Fibroblast of peridontal ligament (primary cell): Measurements from ENCODE around the gene NR4A1.

Experiments used
- DNase-seq: peaks from one replicate; pipeline ENCODE4 v3.0.0-alpha.2; 2010; ENCODE audit errors: extremely low read depth

NR4A1 gene

DNA sequence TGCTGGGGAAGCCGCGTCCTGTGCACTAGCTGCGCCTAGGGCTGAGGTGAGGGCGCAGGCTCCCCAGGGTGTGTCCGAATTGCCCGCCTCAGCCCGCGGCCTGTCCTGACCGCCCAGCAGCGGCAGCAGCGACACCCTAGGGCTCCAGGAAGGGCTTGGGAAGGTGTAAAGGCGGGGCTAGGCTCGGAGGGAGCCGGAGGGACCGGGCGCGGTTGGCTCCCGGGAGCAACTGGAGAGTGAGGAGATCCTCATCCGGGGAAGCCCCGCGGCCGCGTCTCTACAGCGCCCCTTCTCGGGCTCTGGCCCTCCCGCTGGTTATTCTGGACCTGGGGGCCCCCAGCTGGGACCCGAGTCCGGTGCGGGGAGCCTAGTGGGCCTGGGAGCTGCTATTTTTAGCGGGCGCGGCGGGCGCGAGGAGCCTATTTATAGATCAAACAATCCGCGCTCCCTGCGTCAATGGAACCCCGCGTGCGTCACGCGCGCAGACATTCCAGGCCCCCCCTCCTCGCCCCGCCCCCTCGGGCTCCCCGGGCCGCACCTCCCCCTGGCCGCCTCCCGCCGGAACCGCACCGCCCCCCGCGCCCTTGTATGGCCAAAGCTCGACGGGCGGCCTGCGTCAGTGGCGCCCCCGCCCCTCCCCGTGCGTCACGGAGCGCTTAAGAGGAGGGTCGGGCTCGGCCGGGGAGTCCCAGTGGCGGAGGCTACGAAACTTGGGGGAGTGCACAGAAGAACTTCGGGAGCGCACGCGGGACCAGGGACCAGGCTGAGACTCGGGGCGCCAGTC, at the start of gene NR4A1:
Gene NR4A1, plus strand, starts transcription at position 685 of the 784 bp plus-strand sequence. CDS start 2,887 bp downstream, outside the sequence.
- DNase-seq = peak; percentile 94

DNA sequence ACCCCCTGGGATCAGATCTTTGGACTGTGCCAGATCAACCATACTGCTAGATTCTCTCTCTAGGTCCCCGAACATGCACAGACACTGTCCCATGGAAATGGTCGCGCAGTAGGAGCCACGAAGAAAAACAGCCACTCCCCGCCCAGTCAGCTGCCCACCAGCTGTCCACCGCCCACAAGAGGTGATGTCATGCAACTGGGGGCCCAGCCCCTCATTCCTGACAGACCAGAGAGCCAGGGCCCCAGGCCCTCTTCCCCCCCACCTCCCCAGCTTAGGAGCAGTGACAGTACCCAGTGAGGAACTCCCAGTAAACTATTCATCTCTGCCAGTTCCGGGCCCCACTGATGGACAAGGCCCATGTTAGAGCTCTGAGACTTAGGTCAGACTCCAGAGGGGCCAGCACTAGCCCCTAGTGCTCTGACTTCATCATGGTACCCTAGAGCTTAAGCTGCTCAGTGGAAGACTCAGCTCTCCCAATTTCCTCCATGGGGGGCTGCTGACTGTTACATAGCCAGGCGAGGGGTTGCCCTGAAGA, 48.2 kb upstream of the NR4A1 start:
- DNase-seq = no peak

DNA sequence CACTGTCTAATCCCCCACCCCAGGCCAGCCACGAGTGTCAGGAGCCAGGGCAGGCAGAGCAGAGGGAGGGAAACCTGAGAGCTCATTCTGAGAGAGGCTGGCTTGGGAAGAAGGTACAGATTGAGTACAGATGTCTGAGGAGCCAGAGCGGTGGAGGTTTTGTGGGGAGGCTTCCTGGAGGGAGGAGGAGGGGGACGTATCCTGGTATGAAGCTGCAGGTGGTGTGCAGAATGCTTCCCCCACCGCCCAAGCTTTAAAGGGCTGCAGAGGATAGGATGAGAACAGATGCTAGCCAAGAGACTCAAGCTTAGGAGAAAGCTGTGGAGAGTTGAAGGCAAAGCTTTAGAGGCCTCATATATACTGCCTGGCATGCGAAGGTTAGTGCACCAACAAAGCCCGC, 47.7 kb upstream of the NR4A1 start:
- DNase-seq = no peak

DNA sequence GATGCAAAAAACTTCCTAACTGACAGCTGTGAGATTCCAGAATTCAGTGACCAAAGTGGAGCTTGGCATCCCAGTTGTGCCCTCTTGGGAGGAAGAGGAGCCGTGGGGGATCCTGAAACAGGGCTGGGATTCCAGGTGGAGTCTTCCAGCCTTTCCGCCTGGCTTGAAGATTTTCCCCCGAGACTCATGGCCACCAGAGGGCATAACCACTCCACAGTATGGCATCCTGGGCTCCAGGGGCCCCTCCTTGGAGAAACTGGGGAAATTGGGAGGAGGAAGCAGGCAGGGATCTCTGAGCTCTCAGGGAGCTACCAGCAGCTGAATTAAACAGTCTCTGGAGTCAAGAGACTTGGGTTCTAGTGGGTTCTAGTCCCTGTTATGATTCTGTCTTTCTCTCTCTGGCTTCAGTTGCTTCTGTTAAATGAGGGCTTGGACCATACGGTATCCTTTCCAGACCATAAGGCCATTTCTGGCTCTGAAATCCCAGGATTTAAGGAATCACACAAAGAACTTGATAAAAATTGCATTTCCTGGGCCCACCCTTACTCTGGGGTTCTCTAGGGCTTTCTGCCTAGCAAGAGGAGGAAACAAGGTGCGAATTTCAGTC, 47.1 kb upstream of the NR4A1 start:
- peak; percentile 60 for DNase-seq

DNA sequence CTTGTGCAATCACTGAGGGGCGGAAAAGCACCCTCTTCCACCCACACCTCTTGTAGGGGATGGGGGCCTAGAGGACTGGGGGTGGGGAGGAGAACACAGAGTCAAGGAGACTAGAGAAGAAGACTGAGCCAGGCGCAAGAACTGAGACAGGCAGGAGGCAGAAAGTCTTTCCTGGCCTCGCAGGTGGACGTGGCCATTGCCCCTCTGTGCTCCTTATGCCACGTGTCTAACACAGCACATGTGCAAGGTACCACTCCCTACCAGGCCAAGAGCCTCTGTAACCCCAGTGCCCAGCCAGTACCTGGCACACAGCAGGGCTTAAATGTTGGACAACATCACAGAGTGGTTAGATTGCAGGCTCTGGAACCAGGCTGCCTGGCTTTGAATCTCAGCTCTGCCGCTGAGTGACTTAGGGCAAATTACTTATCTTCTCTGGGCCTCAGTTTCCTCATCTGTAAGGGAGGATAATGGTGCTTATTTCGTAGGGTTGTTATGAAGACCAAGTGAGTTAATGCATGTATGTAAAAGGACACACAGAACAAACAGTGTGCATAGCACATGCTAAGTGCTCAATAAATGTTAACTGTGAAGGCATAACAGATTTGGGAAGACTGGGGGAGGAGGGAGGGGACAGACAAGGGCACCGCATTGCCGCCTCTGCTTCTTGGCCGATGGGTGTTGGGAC, 45.9 kb upstream of the NR4A1 start:
- no peak for DNase-seq

DNA sequence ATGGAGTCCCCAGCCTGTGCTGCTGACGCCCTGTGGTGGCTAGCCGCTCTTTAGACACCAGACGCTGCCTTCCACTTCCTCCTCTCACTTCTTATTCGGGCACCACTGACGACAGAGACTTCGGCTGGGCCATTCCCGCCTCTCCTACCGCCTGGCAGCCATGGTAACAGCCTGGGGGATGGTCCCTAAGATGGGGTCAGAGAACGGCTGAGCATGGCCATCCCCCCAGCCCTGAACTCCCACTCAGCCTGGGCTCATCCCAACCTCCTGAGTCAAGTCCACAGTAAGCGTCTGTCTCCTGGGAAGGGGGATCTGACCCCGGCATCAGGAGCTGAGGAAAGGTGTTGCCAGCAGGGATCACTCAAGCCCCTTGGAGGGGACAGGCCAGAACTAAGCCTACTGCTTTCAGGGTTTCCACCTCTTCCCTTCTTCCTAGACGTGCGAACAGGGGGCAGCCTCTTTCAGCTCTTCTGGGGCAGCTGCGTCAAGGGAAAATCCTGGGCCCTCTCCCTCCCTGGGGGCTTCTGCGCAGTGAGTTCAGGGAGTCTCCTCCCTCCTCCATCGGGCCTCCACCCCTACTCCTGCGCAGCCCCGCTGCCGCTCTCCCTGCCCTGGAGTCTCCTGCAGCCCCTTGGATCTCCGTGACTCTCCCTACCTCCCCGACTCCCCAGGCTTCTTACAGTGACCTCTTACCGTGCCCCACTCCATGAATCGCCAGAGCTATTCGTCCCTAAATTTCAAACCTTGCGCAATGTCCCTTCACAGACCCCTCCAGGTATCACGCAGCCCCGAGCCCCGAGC, 45.1 kb upstream of the NR4A1 start:
- no peak for DNase-seq

DNA sequence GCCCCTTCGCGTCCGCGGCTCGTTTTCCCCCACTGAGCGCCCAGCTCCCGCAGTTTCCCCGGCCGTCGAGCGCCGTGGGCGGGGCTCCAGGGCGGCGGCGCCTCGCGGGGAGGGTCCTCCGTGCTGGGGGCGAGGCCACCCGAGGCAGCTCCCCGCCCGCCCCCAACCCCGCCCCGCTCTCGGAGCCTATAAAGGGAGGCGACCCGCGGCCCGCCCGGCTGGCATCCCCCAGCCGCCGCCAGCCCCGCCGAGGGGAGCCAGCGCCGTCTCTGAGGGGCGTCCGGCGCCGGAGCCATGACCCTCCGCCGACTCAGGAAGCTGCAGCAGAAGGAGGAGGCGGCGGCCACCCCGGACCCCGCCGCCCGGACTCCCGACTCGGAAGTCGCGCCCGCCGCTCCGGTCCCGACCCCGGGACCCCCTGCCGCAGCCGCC, 44.5 kb upstream of the NR4A1 start, which contains the start of gene TAMALIN:
Gene TAMALIN, plus strand, starts transcription at position 221 of the 432 bp plus-strand sequence. Its CDS starts 74 bp downstream, at position 295.
- DNase-seq = peak; percentile 28

DNA sequence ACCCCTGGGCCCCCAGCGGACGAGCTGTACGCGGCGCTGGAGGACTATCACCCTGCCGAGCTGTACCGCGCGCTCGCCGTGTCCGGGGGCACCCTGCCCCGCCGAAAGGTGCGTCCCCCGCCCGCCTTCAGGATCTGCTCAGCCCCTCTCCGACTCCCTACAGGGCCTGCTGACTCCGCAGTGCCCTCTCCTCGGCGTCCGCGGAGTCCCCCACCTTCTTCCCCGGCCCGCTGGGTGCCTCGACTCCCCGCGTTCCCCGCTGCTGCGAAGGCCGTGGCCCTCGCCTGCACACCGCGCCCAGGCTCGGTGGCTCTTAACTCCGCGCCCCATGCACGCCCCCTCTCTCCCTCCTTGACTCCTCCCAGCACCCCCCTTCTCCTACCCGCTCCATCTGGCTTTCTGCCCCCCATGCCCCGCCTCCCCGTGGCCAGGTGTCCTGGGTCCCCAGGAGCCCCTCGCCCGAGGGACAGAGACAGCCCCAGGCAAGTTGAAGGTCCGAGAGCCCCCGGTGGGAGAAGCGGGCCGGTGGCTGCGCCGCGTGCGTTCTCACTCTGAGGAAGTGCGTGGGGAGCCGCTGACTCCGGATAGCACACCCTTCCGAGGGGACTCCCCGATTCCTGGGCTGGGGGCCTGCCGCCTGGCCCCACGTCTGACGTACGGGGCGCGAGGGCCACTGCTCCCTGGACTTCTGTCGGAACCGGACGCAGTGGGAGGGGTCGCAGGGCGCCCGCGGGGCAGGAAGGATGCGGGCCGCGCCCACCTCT, 43.9 kb upstream of the NR4A1 start:
- no peak for DNase-seq

DNA sequence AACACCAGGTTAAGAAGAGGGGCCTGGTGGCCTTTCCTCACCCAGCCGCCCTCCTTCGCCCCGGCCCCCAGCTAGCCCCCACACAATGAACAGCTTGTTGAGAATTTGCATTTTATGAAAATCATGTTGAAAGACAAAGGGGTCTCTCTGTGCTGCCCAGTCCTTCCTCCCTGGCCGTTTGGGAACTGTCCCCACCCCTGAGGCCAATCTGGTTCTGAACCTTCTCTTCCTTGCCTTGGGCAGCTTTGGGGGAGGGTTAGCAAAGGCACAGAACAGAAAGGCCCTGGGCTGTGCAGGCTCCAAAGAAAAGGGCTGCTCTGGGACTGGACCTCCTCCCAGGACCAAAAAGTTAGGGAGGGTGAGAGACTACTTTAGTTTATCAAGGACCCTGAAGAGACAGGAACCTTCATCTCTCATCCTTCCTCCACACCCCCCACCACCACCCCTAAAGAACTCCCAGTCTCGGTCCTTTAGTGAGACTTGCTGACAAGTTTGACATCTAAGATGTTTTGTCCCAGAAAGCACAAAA, 43.2 kb upstream of the NR4A1 start:
- no peak for DNase-seq

DNA sequence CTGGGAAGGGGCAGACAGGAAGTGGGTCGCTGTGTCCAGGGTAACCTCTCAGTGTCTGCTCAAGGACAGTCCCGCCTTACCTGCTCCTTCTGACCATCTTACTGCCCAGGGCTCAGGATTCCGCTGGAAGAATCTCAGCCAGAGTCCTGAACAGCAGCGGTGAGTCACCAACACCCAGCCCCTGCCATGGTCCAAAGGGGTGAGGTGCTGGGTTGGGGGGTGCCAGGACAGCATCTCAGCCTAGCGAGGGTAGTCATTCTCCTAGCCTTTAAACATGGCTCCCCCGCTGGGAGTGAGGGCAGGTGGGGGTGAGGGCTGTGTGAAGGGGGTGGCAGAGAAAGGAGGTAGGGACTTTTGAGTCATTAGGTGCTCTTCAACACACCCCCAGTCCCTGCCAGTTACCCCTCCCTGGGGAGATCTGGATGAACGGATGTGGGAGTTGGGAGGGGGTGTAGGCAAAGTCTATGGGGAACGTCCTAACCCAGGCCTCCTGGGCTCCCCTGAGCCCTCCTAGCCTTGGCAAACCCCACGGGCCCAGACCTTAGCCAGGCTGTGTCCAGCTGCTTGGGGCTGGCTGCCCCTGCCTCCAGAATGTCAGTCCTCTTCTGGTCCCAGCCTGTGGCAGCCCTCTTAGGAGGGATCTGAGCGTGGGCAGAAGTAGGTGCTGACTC, 42.0 kb upstream of the NR4A1 start:
- DNase-seq = no peak

DNA sequence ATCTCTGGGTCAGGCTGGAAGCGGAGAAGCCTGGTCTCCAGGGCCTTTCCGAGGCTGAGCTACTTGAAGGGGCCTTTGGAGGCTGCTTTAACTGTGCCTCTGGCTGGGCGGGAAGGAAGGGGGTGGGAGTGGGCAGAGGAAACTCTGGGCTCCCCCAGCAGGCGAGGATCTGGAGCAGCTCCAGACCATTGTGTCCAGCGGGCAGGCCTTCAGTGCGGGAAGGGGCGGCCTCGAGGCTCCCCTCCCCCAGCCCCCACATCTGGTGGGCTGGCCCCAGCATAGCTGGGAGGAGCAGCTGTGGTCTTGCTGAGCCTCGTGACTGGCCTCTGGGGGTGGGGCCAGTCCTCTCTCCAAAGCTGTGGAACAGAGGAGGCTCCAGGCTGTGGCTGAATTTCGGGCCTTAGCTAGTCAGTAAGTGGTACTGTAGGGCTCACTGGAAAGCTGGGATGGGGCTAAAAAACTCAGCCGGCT, 41.1 kb upstream of the NR4A1 start:
- DNase-seq = peak; percentile 79

DNA sequence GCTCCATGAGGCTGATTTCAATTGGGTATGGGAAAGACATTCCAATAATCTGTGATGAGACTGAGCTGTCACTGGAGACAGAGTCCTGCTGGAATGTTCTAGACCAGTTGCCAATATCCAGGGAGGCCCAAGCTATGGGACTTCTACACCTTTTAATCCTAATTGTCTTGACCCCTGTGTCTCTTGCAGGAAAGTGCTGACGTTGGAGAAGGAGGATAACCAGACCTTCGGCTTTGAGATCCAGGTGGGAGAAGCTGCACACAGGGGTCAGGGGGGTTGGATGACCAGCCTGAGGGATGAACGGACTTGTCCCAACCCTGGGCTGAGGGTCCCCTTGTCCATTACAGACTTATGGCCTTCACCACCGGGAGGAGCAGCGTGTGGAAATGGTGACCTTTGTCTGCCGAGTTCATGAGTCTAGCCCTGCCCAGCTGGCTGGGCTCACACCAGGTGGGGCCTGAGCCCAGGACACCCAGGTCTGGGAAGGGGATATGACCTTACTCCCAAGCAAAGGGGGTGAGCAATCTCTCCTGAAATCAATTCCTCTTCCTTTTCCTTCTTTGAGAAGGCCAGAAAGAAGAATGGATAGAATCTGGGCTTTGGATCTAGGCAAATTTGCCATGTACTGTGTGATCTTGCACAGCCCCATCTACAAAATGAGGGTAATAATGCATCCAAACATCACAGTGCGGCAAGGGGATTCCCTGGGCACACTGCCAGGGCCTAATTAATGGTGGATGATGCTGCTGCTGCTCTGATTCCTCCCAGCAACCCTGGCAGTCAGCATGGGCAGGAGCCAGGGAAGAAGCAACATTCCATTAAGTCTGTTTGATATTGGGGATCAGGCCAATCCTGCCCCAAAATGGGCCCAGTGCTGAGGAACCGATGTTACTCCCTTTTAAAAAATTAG, 40.3 kb upstream of the NR4A1 start:
- no peak for DNase-seq

DNA sequence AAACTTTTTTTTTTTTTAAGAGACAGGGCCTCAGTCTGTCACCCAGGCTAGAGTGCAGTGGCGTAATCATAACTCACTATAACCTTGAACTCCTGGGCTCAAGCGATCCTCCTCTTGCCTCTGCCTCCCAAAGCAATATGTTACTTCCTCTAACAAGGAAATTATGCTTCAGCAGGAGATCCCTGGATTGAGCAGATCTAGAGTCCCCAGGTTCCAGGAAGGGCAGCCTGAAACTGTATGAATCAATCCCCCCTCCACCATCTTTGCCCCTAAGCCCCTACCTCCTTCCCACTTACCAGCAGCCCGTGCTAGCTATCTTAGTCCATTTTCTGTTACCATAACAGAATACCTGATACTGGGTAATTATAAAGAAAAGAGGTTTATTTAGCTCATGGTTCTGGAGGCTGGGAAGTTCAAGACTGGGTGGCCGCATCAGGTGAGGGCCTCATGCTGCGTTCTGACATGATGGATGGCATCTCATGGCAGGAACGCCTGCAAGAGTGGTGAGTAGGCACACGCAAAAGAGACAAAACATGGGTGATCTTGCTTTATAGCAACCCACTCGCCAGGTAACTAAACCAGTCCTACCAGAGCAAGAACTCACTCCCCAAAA, 39.5 kb upstream of the NR4A1 start:
- no peak for DNase-seq

DNA sequence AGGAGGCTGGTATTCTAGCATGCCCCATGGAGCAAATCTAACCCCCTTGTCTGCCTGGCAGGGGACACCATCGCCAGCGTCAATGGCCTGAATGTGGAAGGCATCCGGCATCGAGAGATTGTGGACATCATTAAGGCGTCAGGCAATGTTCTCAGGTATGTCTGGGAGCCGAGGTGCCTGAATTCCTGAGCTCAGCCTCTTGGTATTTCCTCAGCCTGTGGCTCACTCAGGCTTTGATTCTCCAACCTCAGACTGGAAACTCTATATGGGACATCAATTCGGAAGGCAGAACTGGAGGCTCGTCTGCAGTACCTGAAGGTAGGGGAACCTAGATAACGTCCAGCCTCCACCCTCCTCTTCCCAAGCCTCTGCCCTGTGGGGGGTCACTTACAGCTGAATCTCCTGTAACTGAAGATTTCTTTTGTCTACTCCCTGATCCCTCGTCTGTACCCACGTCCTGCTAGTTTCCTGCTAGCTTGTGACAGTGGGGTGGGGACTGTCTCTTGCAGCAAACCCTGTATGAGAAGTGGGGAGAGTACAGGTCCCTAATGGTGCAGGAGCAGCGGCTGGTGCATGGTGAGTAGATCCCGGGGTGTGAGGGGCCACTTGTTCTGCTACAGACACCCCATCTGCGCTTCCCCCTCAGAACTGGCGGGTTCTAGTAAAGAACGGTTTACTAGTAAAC, 37.5 kb upstream of the NR4A1 start:
- DNase-seq = no peak

DNA sequence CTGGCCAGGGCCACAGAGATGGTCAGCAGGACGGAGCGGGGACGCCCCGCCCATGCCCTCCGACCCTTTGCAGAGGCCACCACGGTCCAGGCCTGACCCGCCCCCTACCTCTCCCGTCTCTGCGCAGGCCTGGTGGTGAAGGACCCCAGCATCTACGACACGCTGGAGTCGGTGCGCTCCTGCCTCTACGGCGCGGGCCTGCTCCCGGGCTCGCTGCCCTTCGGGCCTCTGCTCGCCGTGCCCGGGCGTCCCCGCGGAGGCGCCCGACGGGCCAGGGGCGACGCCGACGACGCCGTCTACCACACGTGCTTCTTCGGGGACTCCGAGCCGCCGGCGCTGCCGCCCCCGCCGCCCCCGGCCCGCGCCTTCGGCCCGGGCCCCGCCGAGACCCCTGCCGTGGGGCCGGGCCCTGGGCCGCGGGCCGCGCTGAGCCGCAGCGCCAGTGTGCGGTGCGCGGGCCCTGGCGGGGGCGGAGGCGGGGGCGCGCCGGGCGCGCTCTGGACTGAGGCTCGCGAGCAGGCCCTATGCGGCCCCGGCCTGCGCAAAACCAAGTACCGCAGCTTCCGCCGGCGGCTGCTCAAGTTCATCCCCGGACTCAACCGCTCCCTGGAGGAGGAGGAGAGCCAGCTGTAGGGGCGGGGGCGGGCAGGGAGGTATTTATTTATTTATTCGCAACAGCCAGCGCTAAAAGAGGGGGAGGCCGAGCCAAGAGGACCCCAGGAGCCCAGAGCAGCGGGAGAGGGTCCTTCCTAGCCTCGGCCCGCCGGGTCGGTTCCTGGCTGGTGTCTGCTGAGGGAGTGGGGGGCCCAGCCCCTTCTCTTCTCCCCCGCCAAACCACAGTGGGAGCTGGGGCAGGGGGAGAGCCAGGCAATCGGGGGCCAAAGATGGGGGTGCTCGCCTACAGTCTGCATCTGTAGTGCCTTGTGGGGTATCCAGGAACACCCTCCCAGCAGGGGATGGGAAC, 36.4 kb upstream of the NR4A1 start:
- no peak for DNase-seq

DNA sequence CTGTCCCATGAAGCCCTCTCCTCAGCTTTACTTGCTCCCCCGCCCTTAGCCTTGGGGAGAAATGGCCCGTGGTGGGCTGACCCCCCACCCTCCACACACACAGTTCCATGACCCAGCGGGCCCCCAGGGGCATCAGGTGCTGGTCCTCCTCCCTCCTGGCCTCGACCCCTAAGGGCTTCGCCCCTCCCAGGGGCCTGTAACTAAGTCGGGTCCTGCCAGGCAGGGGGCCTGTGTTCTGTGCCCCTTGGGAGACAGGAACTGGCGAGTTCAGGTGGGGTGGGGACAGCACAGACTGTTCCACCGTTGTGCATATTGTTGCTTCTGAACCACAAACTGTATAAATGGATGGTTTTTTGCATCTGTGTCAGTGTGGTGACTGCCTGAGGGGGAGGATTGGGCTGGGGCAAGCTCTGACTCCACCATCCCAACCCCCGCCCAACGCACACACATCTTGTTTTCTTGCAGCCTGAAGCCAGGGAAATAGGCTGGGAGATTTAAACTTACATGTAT, 35.7 kb upstream of the NR4A1 start:
- no peak for DNase-seq
